Sigmoid colon (tissue), 7 donors: ENCODE data around the gene SLC38A3. TPM values are rescaled to one million over a fixed set of nuclear protein-coding genes. Genes with fewer than 3 reads are reported as not detected.

Experiments
- DNase-seq: peaks from one replicate; pipeline ENCODE4 v3.0.0-alpha.2; 2019
- H3K27ac ChIP-seq, 4 donors: fragments of 200-600 bp; sonication (generic); one replicate each; pipeline ENCODE4 v1.5.1; 2016 to 2019; ENCODE audit warnings: mild to moderate bottlenecking in 1 of 4
- H3K27me3 ChIP-seq, 3 donors: fragments of 200-600 bp; sonication (generic); one replicate each; pipeline ENCODE4 v1.5.1; 2019; ENCODE audit warnings: mild to moderate bottlenecking in 1 of 3
- H3K36me3 ChIP-seq, 4 donors: fragments of 200-600 bp; sonication (generic); one replicate each; pipeline ENCODE4 v1.5.1; 2016 to 2019
- H3K4me1 ChIP-seq, 4 donors: fragments of 200-600 bp; sonication (generic); one replicate each; pipeline ENCODE4 v1.5.1; 2017 to 2019
- H3K4me3 ChIP-seq, 4 donors: fragments of 200-600 bp; sonication (generic); one replicate each; pipeline ENCODE4 v1.5.1; 2017 to 2019; ENCODE audit warnings: mild to moderate bottlenecking in 2 of 4, moderate library complexity in 1 of 4
- H3K9me3 ChIP-seq, 4 donors: fragments of 200-600 bp in 3 of 4; sonication (generic) in 3 of 4; one replicate each; pipeline versions ENCODE4 v1.5.1 to v1.6.1; 2013 to 2019
- EP300 ChIP-seq, 4 donors: sonication (generic); formaldehyde crosslinking; IDR thresholded peaks; one replicate each; pipeline ENCODE4 v1.6.1; 2017; ENCODE audit warnings: antibody characterized with exemption in 4 of 4
- POLR2A ChIP-seq, 2 donors: fragments of 450-650 bp; IDR thresholded peaks; one replicate each; pipeline ENCODE4 v1.6.1; 2016; ENCODE audit warnings: antibody characterized with exemption in 2 of 2, mild to moderate bottlenecking in 2 of 2, moderate library complexity in 2 of 2
- POLR2AphosphoS5 ChIP-seq, 4 donors: sonication (generic); formaldehyde crosslinking; IDR thresholded peaks; one replicate each; pipeline ENCODE4 v1.6.1; 2017; ENCODE audit warnings: antibody characterized with exemption in 4 of 4
- WGBS, 2 donors: extraction: QIAGEN DNeasy Blood & Tissue Kit; methylation state at CpG; one replicate each; pipeline ENCODE4 v1.1.7; 2013; 5-methylcytosine and 5-hydroxymethylcytosine counted together
- intact Hi-C: fragments of 100-400 bp; cut with DNase I; formaldehyde crosslinking; loops from one replicate; pipeline ENCODE4 v1.15.1; 2023
- polyA plus RNA-seq, 3 donors: library from polyadenylated mRNA; stranded (reverse); fragments of 200-250 nt; gene quantifications; one replicate each; pipeline ENCODE4 v1.2.3, GENCODE V29; 2013
- total RNA-seq, 4 donors: library from RNA; depleted of rRNA; stranded (reverse); fragments of >200 nt; gene quantifications; one replicate each; pipeline ENCODE4 v1.1.0, GENCODE V29; 2016
- TF ChIP-seq, protein P1 (sequence below), 4 experiments: fragments of 450-650 bp in 3 of 4; fragments of 200-600 bp in 1 of 4; IDR thresholded peaks; one replicate each; pipeline ENCODE4 v1.5.1; 2016 to 2019; ENCODE audit warnings: antibody characterized with exemption in 4 of 4, mild to moderate bottlenecking in 3 of 4, moderate library complexity in 2 of 4
- donor health status: healthy with polysubstance abuse.
- donor health status: Bipolar disorder and iron deficiency.
- donor health status: healthy.

SLC38A3 gene
- total and polyA plus RNA-seq, 7 donors = 0.07 to 0.28 TPM; not detected in 5

GRCh38 chr3:50231581-50231980, 26.5 kb downstream of the SLC38A3 start:
- intact Hi-C loops = no loop called here
- DNase-seq = no peak
- no peaks in the 10 kb centered on the region for H3K36me3 ChIP-seq
- 76 to 86% methylated on average over 5 of the region's 5 CpGs for WGBS, 2 donors
- no peaks in the 10 kb centered on the region for H3K9me3 ChIP-seq
- H3K4me3 ChIP-seq = no peak overlapping the region
- peaks cover 0 to 28% (median 25%) of the 10 kb centered on the region in 4 donors for H3K4me1 ChIP-seq
- H3K27me3 ChIP-seq = no peaks in the 10 kb centered on the region
- H3K27ac ChIP-seq = no peak overlapping the region
- no peak for TF ChIP-seq POLR2A (IDR thresholded peaks at IDR 0.05)
- TF ChIP-seq, protein P1, sequence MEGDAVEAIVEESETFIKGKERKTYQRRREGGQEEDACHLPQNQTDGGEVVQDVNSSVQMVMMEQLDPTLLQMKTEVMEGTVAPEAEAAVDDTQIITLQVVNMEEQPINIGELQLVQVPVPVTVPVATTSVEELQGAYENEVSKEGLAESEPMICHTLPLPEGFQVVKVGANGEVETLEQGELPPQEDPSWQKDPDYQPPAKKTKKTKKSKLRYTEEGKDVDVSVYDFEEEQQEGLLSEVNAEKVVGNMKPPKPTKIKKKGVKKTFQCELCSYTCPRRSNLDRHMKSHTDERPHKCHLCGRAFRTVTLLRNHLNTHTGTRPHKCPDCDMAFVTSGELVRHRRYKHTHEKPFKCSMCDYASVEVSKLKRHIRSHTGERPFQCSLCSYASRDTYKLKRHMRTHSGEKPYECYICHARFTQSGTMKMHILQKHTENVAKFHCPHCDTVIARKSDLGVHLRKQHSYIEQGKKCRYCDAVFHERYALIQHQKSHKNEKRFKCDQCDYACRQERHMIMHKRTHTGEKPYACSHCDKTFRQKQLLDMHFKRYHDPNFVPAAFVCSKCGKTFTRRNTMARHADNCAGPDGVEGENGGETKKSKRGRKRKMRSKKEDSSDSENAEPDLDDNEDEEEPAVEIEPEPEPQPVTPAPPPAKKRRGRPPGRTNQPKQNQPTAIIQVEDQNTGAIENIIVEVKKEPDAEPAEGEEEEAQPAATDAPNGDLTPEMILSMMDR (IDR thresholded peaks at IDR 0.05) = no peak
- no peak for TF ChIP-seq POLR2AphosphoS5 (IDR thresholded peaks at IDR 0.05)
- no peak for TF ChIP-seq EP300 (IDR thresholded peaks at IDR 0.05)

GRCh38 chr3:50232303-50232702, 27.2 kb downstream of the SLC38A3 start:
- H3K27me3 ChIP-seq = no peaks in the 10 kb centered on the region
- H3K4me3 ChIP-seq = no peak overlapping the region
- intact Hi-C loops = no loop called here
- no peaks in the 10 kb centered on the region for H3K9me3 ChIP-seq
- no peak for DNase-seq
- WGBS, 2 donors = 60 to 88% methylated on average over 3 of the region's 3 CpGs
- H3K27ac ChIP-seq = no peak overlapping the region
- no peaks in the 10 kb centered on the region for H3K36me3 ChIP-seq
- H3K4me1 ChIP-seq = peaks cover 0 to 28% (median 18%) of the 10 kb centered on the region in 4 donors
- TF ChIP-seq EP300 (IDR thresholded peaks at IDR 0.05) (no peak), POLR2A (IDR thresholded peaks at IDR 0.05) (no peak), POLR2AphosphoS5 (IDR thresholded peaks at IDR 0.05) (no peak)
- TF ChIP-seq, protein P1 (IDR thresholded peaks at IDR 0.05) = no peak

- Histone ChIP-seq H3K4me3 (no peak overlapping the region), H3K36me3 (no peaks in the 10 kb centered on the region), H3K9me3 (no peaks in the 10 kb centered on the region), H3K27ac (no peak overlapping the region), H3K27me3 (no peaks in the 10 kb centered on the region), H3K4me1 (peaks cover 0 to 30% (median 15%) of the 10 kb centered on the region in 4 donors)
- intact Hi-C loops = no loop called here
- no peak for DNase-seq
- TF ChIP-seq POLR2AphosphoS5 (IDR thresholded peaks at IDR 0.05) (no peak), POLR2A (IDR thresholded peaks at IDR 0.05) (no peak), EP300 (IDR thresholded peaks at IDR 0.05) (no peak)
- TF ChIP-seq, protein P1 (IDR thresholded peaks at IDR 0.05) = no peak
- WGBS, 2 donors = 89 to 90% methylated on average over 4 of the region's 4 CpGs
Observed at GRCh38 chr3:50233176-50233575, 28.1 kb downstream of the SLC38A3 start.

DNA sequence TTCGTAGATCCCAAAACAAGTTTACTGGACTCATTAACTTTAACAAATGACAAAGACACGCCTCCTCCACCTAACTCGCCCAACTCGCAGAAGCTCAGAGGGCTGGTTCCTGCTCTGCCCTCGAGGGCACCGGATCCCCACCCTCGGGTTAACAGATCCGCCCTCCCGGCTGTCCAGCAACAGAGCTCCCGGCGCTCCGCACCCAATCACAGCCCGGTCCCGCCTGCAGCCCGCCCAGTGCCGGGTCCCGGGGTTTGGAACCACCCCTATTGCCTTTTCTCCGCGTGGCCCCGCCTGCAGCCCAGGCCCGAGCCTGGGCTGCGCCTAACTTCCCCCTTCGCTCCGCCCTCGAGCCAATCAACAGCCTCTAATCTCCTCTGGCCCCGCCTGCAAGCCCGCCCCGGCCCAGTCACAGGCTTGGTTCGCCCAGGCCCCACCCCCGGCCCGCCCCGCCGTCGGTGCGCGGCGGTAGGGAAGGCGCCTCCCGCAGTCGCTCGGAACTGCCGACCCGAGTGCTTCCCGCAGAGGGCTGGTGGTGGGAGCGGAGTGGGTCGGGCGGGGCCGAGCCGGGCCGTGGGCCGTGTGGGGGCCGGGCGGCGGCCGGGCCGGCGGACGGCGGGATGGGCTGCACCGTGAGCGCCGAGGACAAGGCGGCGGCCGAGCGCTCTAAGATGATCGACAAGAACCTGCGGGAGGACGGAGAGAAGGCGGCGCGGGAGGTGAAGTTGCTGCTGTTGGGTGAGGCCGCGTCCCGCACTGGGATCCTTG, 30.8 kb downstream of the SLC38A3 start, which contains the start of gene GNAI2:
GNAI2 (plus strand) TSS at position 489 of the 768 bp plus-strand sequence; CDS start at position 621, 132 bp downstream.
- Histone ChIP-seq H3K4me1 (peaks cover 0 to 53% (median 39%) of the 10 kb centered on the region in 4 donors), H3K9me3 (no peaks in the 10 kb centered on the region), H3K36me3 (no peaks in the 10 kb centered on the region), H3K27me3 (no peaks in the 10 kb centered on the region), H3K27ac (peak within 1 kb of the TSS; percentile 87 to 94 (median 90)), H3K4me3 (peak within 1 kb of the TSS; percentile 63 to 96 (median 74))
- TF ChIP-seq POLR2AphosphoS5 (IDR thresholded peaks at IDR 0.05) = peak; percentile 94 to 98 (median 97)
- TF ChIP-seq, protein P1 (IDR thresholded peaks at IDR 0.05) = no peak
- peak; percentile 30 to 40 for TF ChIP-seq POLR2A (IDR thresholded peaks at IDR 0.05)
- 0 to 1% methylated on average over 75 of the region's 75 CpGs for WGBS, 2 donors
- intact Hi-C loops = no loop called here
- peak; percentile 100 for DNase-seq
